Measurements from ENCODE around the gene APOL4. TPM values are rescaled to one million over a fixed set of nuclear protein-coding genes. Genes with fewer than 3 reads are reported as not detected.
A peak's percentile ranks its signal among the peaks of the same experiment; 100 is the strongest.

Gene APOL4
- total RNA-seq, 1 experiment from 2014 or later, result not detected

DNA sequence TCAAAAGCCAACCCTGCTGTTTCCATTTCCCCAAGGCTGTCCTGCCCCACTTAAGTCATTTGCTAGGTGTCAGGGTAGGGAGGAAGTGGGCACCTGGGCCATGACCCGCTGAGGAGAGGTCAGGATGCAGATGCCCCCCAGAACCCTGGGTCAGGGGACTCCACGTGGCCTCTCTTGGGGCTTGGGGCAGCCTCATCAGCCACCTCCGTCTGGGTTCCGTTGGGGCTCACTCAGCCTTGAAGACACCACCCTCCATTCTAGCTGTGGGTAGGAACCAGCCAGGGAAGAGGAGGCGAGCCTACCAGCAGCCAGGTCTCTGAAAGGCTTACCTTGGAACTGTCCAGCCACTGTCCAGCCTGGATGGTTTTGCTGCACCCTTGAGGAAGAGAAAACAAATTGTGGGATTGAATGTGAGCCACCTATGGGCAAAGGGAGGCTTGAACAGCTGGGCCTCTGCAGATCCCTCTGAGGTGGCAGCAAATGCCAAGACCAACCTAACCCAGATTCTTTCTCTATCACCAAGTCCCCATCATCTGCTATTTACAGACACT lies 2.5 kb downstream of the APOL4 start:
- Histone ChIP-seq H3K4me3 (no peak overlapping the region), H3K4me1 (replicated peaks; ENCODE audit: insufficient read depth) (peaks cover 15% of the 10 kb centered on the region), H4K20me1 (ENCODE audit: insufficient read depth) (no peaks in the 10 kb centered on the region), H3K4me2 (no peak overlapping the region), H3K79me2 (ENCODE audit: low read depth) (no peaks in the 10 kb centered on the region), H3K9me3 (ENCODE audit: insufficient read depth, low read depth) (no peaks in the 10 kb centered on the region), H3F3A (ENCODE audit: insufficient read depth, low read depth) (peaks cover 17% of the 10 kb centered on the region; the same call in 1 of the 2 replicates), H3K36me3 (ENCODE audit: low read depth) (no peaks in the 10 kb centered on the region), H3K9me2 (ENCODE audit: insufficient read depth) (no peaks in the 10 kb centered on the region), H2AFZ (no peak overlapping the region), H3K27ac (no peak overlapping the region), H3K27me3 (ENCODE audit: insufficient read depth, low read depth) (no peaks in the 10 kb centered on the region)
- BruUV-seq (replicated peaks), result no TSS peak
- ChIA-PET POLR2A (ENCODE audit: unreplicated experiment) (no interaction called here), CTCF (no interaction called here)
- peak in 1 of 2 experiments; percentile 41 for DNase-seq
- TF ChIP-seq EZH2 (IDR thresholded peaks at IDR 0.05; ENCODE audit: low read depth), result no peak
- TF ChIP-seq, protein P1, sequence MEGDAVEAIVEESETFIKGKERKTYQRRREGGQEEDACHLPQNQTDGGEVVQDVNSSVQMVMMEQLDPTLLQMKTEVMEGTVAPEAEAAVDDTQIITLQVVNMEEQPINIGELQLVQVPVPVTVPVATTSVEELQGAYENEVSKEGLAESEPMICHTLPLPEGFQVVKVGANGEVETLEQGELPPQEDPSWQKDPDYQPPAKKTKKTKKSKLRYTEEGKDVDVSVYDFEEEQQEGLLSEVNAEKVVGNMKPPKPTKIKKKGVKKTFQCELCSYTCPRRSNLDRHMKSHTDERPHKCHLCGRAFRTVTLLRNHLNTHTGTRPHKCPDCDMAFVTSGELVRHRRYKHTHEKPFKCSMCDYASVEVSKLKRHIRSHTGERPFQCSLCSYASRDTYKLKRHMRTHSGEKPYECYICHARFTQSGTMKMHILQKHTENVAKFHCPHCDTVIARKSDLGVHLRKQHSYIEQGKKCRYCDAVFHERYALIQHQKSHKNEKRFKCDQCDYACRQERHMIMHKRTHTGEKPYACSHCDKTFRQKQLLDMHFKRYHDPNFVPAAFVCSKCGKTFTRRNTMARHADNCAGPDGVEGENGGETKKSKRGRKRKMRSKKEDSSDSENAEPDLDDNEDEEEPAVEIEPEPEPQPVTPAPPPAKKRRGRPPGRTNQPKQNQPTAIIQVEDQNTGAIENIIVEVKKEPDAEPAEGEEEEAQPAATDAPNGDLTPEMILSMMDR (conservative IDR thresholded peaks at IDR 0.05), result no peak
- intact Hi-C loops (cut with micrococcal nuclease; ENCODE audit: unreplicated experiment), result loop anchor here (5.0 kb wide), 1 partner anchor 78 kb away; no protein-coding TSS in a partner anchor

DNA sequence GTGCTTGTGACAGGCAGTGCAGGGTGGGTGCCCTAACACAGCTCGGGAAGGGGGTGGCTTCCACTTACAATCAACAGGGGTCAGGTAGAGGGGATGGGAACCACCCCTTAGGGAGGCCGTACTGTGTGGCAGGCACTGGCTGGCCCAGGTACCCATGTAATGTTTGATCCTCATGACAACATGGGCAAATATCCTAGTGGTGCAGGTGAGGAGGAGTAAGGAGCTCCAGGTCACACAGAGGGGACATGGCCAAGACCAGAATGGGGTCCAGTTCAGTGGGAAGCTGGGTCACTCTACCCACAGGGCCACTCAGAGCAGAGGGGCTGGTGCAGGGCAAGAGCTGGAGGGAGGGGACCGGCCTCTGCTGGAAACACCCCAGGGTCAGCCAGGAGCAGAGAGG lies 3.1 kb downstream of the APOL4 start:
- no TSS peak for BruUV-seq (replicated peaks)
- H4K20me1 ChIP-seq (ENCODE audit: insufficient read depth), result no peaks in the 10 kb centered on the region
- H3K4me2 ChIP-seq, result no peak overlapping the region
- no peaks in the 10 kb centered on the region for H3K79me2 ChIP-seq (ENCODE audit: low read depth)
- POLR2A ChIA-PET (ENCODE audit: unreplicated experiment), result no interaction called here
- intact Hi-C loops (cut with micrococcal nuclease; ENCODE audit: unreplicated experiment), result loop anchor here (5.0 kb wide), 1 partner anchor 79 kb away; no protein-coding TSS in a partner anchor
- CTCF ChIA-PET, result no interaction called here
- H3K27me3 ChIP-seq (ENCODE audit: insufficient read depth, low read depth), result no peaks in the 10 kb centered on the region
- no peak overlapping the region for H3K4me3 ChIP-seq
- no peak overlapping the region for H2AFZ ChIP-seq
- no peak overlapping the region for H3K27ac ChIP-seq
- no peaks in the 10 kb centered on the region for H3K9me2 ChIP-seq (ENCODE audit: insufficient read depth)
- no peak for TF ChIP-seq EZH2 (IDR thresholded peaks at IDR 0.05; ENCODE audit: low read depth)
- TF ChIP-seq, protein P1 (conservative IDR thresholded peaks at IDR 0.05), result no peak
- H3K4me1 ChIP-seq (replicated peaks; ENCODE audit: insufficient read depth), result peaks cover 10% of the 10 kb centered on the region
- peaks cover 14% of the 10 kb centered on the region; the same call in 1 of the 2 replicates for H3F3A ChIP-seq (ENCODE audit: insufficient read depth, low read depth)
- no peaks in the 10 kb centered on the region for H3K36me3 ChIP-seq (ENCODE audit: low read depth)
- DNase-seq, result no peak
- H3K9me3 ChIP-seq (ENCODE audit: insufficient read depth, low read depth), result no peaks in the 10 kb centered on the region

DNA sequence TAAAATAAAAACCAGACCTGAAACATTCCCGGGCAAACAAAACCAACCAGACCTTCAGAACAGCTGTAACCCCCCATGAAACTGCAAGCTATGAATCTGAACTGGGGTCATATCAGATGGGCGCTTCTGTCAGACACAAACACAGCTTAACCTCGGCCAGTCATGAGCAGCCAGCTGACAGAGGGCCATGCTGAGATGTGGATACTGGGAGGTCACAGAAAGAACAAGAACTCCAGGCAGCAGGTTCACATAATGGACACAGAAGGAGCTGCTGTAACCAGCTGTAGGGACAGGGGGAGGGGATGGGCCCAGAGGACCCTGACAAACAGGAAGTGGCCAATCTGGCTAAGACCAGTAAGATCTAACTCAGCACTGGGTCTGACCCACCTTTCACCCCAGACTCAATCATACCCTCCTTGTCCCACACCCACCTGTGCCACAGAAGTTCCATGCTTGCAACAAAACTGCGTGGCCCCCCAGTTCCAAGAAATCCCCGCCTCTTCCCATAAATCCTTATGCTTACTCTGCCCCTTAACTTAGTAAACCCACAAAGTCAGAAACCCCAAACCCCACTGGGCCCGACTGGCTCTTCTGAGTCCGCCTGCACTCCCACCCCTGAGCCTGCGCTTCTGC lies 4.0 kb downstream of the APOL4 start:
- CTCF ChIA-PET, result interaction anchor here (0.6 kb wide), 1 partner anchor 44 kb away, joined by 15 read pairs; no protein-coding TSS in a partner anchor

More for the DNA sequence above, 4.0 kb downstream of the APOL4 start:
- intact Hi-C loops (cut with micrococcal nuclease; ENCODE audit: unreplicated experiment), result loop anchor here (5.0 kb wide), 1 partner anchor 80 kb away; no protein-coding TSS in a partner anchor
- H3K9me3 ChIP-seq (ENCODE audit: insufficient read depth, low read depth), result no peaks in the 10 kb centered on the region
- H3K27ac ChIP-seq, result no peak overlapping the region
- POLR2A ChIA-PET (ENCODE audit: unreplicated experiment), result no interaction called here
- no peaks in the 10 kb centered on the region for H3K36me3 ChIP-seq (ENCODE audit: low read depth)
- BruUV-seq (replicated peaks), result no TSS peak
- H3K4me3 ChIP-seq, result no peak overlapping the region
- TF ChIP-seq EZH2 (IDR thresholded peaks at IDR 0.05; ENCODE audit: low read depth), result no peak
- TF ChIP-seq, protein P1 (conservative IDR thresholded peaks at IDR 0.05), result no peak
- H3K9me2 ChIP-seq (ENCODE audit: insufficient read depth), result no peaks in the 10 kb centered on the region
- H3K4me1 ChIP-seq (replicated peaks; ENCODE audit: insufficient read depth), result peaks cover under 1% of the 10 kb centered on the region
- peaks cover 3% of the 10 kb centered on the region; the same call in 1 of the 2 replicates for H3K27me3 ChIP-seq (ENCODE audit: insufficient read depth, low read depth)
- no peak overlapping the region for H3K4me2 ChIP-seq
- peaks cover 5% of the 10 kb centered on the region; the same call in 1 of the 2 replicates for H3F3A ChIP-seq (ENCODE audit: insufficient read depth, low read depth)
- H4K20me1 ChIP-seq (ENCODE audit: insufficient read depth), result no peaks in the 10 kb centered on the region
- no peaks in the 10 kb centered on the region for H3K79me2 ChIP-seq (ENCODE audit: low read depth)
- H2AFZ ChIP-seq, result no peak overlapping the region
- DNase-seq, result no peak

All from PC-9 (cell line).